ENCODE measurements around the gene PIP4K2A.

- TF ChIP-seq CTCF (conservative IDR thresholded peaks at IDR 0.05) (no peak), EZH2 (IDR thresholded peaks at IDR 0.05; ENCODE audit: low read depth) (no peak)
Measured at GRCh38 chr10:22617516-22617915, 96.9 kb downstream of the PIP4K2A start.
